SH-SY5Y (cell line): ENCODE measurements around the gene FBRSL1.

Experiments used
- GATA2 ChIP-seq: IDR thresholded peaks from 2 replicates; pipeline ENCODE4 v1.6.1; 2011; ENCODE audit warnings: mild to moderate bottlenecking, low read depth, low read length
- GATA3 ChIP-seq: IDR thresholded peaks from 2 replicates; pipeline ENCODE4 v1.6.1; 2011; ENCODE audit warnings: low read depth, mild to moderate bottlenecking, low read length, moderate library complexity

DNA sequence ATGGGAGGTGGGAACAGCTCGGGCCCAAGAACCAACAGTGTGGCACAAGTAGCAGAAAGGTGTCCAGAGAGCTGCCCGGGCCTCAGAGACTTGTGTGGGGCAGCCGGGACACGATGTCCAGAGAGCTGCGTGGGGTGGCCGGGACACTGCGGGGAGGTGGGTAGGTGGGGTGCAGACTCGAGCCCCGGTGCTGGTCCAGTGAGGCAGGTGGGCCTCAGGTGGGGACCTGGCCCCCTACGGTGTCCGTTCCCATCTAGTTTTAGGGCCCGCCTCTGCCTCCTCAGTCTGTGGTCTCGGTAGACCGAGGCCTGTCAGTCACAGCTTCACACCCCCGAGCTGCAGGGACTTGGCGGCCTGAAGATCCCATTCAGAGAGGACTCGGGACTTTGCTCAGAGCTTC is 6.3 kb upstream of the FBRSL1 start:
- TF ChIP-seq GATA3 (no peak), GATA2 (no peak)
